ENCODE results near the gene FTO.

GRCh38 chr16:54077050-54077821 lies 373.3 kb downstream of the FTO start:
- no peak for TF ChIP-seq EHMT2 (IDR thresholded peaks at IDR 0.05; ENCODE audit: borderline replicate concordance, low read depth, low read length)
- TF ChIP-seq ZNF841 (CRISPR knock-in tag; IDR thresholded peaks at IDR 0.05; ENCODE audit: borderline replicate concordance) = no peak
- TF ChIP-seq CTCF (CRISPR knock-in tag; IDR thresholded peaks at IDR 0.05) = no peak
- TF ChIP-seq TOE1 (CRISPR knock-in tag; IDR thresholded peaks at IDR 0.05) = no peak
